Right lobe of liver (tissue), 6 donors: ENCODE data around the gene CHERP. TPM values are rescaled to one million over a fixed set of nuclear protein-coding genes. Genes with fewer than 3 reads are reported as not detected.
"Not testable (repeated sequence)": the region's sequence is repeated elsewhere in the genome, so short reads cannot be mapped to it uniquely, and the experiment has no call there.

Experiments used
- ATAC-seq, 4 donors: fragments of 200-7000 bp; cut with Tn5 transposase; one replicate each; pipeline ENCODE4 v1.9.1; 2020; ENCODE audit warnings: mild to moderate bottlenecking in 4 of 4, moderate library complexity in 4 of 4
- DNase-seq, 3 donors: peaks; one replicate each; pipeline ENCODE4 v3.0.0-alpha.2; 2020
- H3K27ac ChIP-seq, 3 donors: fragments of 200-600 bp; one replicate each; pipeline ENCODE4 v1.8.0; 2022
- H3K27me3 ChIP-seq, 2 donors: fragments of 200-600 bp; one replicate each; pipeline ENCODE4 v1.8.0; 2022
- H3K36me3 ChIP-seq, 4 donors: fragments of 200-600 bp; sonication (generic) in 1 of 4; one replicate each; pipeline versions ENCODE4 v1.5.1 to v1.8.0; 2017 to 2022; ENCODE audit warnings: control low read depth in 1 of 4
- H3K4me1 ChIP-seq, 4 donors: fragments of 200-600 bp; sonication (generic) in 1 of 4; one replicate each; pipeline versions ENCODE4 v1.5.1 to v1.8.0; 2017 to 2022; ENCODE audit warnings: control low read depth in 1 of 4
- H3K4me3 ChIP-seq, 3 donors: fragments of 200-600 bp; one replicate each; pipeline ENCODE4 v1.8.0; 2022
- H3K9me3 ChIP-seq, 4 donors: fragments of 200-600 bp; sonication (generic) in 1 of 4; one replicate each; pipeline versions ENCODE4 v1.5.1 to v1.8.0; 2017 to 2022; ENCODE audit warnings: control low read depth in 1 of 4
- CTCF ChIP-seq, 4 donors: fragments of 200-600 bp in 3 of 4; fragments of 450-650 bp in 1 of 4; IDR thresholded peaks; one replicate each; pipeline versions ENCODE4 v1.5.1 to v1.8.0; 2016 to 2022; ENCODE audit warnings: antibody characterized with exemption in 4 of 4, mild to moderate bottlenecking in 2 of 4
- POLR2A ChIP-seq: fragments of 450-650 bp; IDR thresholded peaks from one replicate; pipeline ENCODE4 v1.6.1; 2017; ENCODE audit warnings: antibody characterized with exemption, mild to moderate bottlenecking
- WGBS: methylation state at CpG from one replicate; pipeline ENCODE4 v1.1.6; 2018; ENCODE audit warnings: low coverage, low lambda C conversion rate; ENCODE audit not compliant: insufficient coverage; ENCODE audit errors: missing lambda C conversion rate; 5-methylcytosine and 5-hydroxymethylcytosine counted together
- intact Hi-C, 2 donors: fragments of 100-400 bp; cut with DNase I; formaldehyde crosslinking; loops; one replicate each; pipeline versions ENCODE4 v1.11.2 to v1.14.1; 2022
- total RNA-seq, 6 experiments: library from RNA; depleted of rRNA in 2 of 6; stranded (reverse); fragments of >200 nt in 2 of 6; fragmentation: NEBNext Ultra II Directional in 3 of 6; extraction: Animal tissue kit (Norgen Biotek cat#: 25700) in 3 of 6; gene quantifications; one replicate each; pipeline versions ENCODE4 v1.1.0 to v1.2.4, GENCODE V29; 2016 to 2023
- donor health status: DM: no; HTN: yes; CAD: no.
- donor health status: DM: no; HTN: no; CAD: no.
- donor health status: DM: no; HTN: no; CAD: no.
- donor health status: DM: no; HTN: yes; CAD: no.
- donor health status: DM: no; HTN: yes; CAD: no.

The CHERP gene
- total RNA-seq, 6 experiments from 2014 or later = 6.8 to 26.2 (median 20.6) TPM

- Histone ChIP-seq H3K36me3 (no peaks in the 10 kb centered on the region), H3K27me3 (no peaks in the 10 kb centered on the region), H3K4me1 (peaks cover 0 to 29% (median 13%) of the 10 kb centered on the region in 4 donors), H3K27ac (no peak overlapping the region), H3K4me3 (no peak overlapping the region), H3K9me3 (no peaks in the 10 kb centered on the region)
- intact Hi-C loops = no loop called here
- ATAC-seq (no peak), DNase-seq (no peak)
- 95% methylated on average over 4 of the region's 6 CpGs for WGBS
- TF ChIP-seq CTCF (IDR thresholded peaks at IDR 0.05) (no peak), POLR2A (no peak)
Measured at GRCh38 chr19:16497837-16498236, 44.4 kb downstream of the CHERP start.

GRCh38 chr19:16497042-16497441, 45.2 kb downstream of the CHERP start:
- H3K9me3 ChIP-seq = no peaks in the 10 kb centered on the region
- H3K4me3 ChIP-seq = peak overlapping the region; percentile 44 to 80 (median 70)
- no peak for ATAC-seq
- WGBS = 53% methylated on average over 6 of the region's 12 CpGs
- H3K36me3 ChIP-seq = no peaks in the 10 kb centered on the region
- no peak for TF ChIP-seq POLR2A
- TF ChIP-seq CTCF (IDR thresholded peaks at IDR 0.05) = no peak
- no peaks in the 10 kb centered on the region for H3K27me3 ChIP-seq
- H3K27ac ChIP-seq = no peak overlapping the region
- intact Hi-C loops = no loop called here
- no peak for DNase-seq
- peaks cover 0 to 36% (median 16%) of the 10 kb centered on the region in 4 donors for H3K4me1 ChIP-seq

- peaks cover 0 to 36% (median 17%) of the 10 kb centered on the region in 4 donors for H3K4me1 ChIP-seq
- intact Hi-C loops = no loop called here
- peak overlapping the region; percentile 44 to 80 (median 70) for H3K4me3 ChIP-seq
- H3K9me3 ChIP-seq = no peaks in the 10 kb centered on the region
- no peaks in the 10 kb centered on the region for H3K36me3 ChIP-seq
- H3K27me3 ChIP-seq = no peaks in the 10 kb centered on the region
- DNase-seq (no peak), ATAC-seq (no peak)
- no peak for TF ChIP-seq POLR2A
- TF ChIP-seq CTCF (IDR thresholded peaks at IDR 0.05) = no peak
- WGBS = 15% methylated on average over 13 of the region's 16 CpGs
- H3K27ac ChIP-seq = no peak overlapping the region
Measured at GRCh38 chr19:16496613-16496983, 45.6 kb downstream of the CHERP start.

- WGBS = 1% methylated on average over 27 of the region's 52 CpGs
- Histone ChIP-seq H3K27me3 (no peaks in the 10 kb centered on the region), H3K27ac (peak within 1 kb of the TSS; percentile 2 to 77 (median 56)), H3K36me3 (no peaks in the 10 kb centered on the region), H3K9me3 (no peaks in the 10 kb centered on the region), H3K4me3 (peak within 1 kb of the TSS; percentile 44 to 80 (median 70)), H3K4me1 (peaks cover 0 to 36% (median 17%) of the 10 kb centered on the region in 4 donors)
- ATAC-seq (peak; percentile 93 to 97 (median 96)), DNase-seq (peak; percentile 98 to 99 (median 99))
- intact Hi-C loops = no loop called here
- peak in 3 of 4 donors; percentile 18 to 31 (median 22) for TF ChIP-seq CTCF (IDR thresholded peaks at IDR 0.05)
- TF ChIP-seq POLR2A = no peak
Measured at GRCh38 chr19:16495982-16496612, 46.1 kb downstream of the CHERP start, which contains the start of the genes C19orf44 and CALR3. Gene C19orf44 (plus strand): TSS chr19:16496394. CDS start chr19:16500793, 4,399 bp downstream. Gene CALR3 (minus strand): TSS chr19:16496167. CDS start chr19:16496129, 38 bp downstream.

- H3K4me3 ChIP-seq, DNase-seq, ATAC-seq, H3K36me3 ChIP-seq, H3K27ac ChIP-seq, H3K9me3 ChIP-seq, intact Hi-C loops, H3K27me3 ChIP-seq: not testable (repeated sequence)
- WGBS = 88% methylated on average over 3 of the region's 4 CpGs
- H3K4me1 ChIP-seq = peaks cover 0 to 14% (median 7%) of the 10 kb centered on the region in 4 donors
Measured at GRCh38 chr19:16486476-16486875, 55.8 kb downstream of the CHERP start.
